HEK293 (cell line): ENCODE measurements around the gene BORCS5.

Experiments
- CTCF ChIA-PET: fragments of 350-600 bp; formaldehyde crosslinking; extraction: SDS; loops from one replicate; lab custom pipeline; 2021; ENCODE audit warnings: antibody characterized with exemption; lab: Yijun Ruan, JAX
- POLR2A ChIA-PET: fragments of 300-600 bp; formaldehyde crosslinking; extraction: SDS; loops from one replicate; lab custom pipeline; 2020; ENCODE audit warnings: antibody characterized with exemption, inconsistent platforms; lab: Yijun Ruan, JAX
- H3K27ac ChIP-seq: fragments of 200-500 bp; sonication (Bioruptor generic); 2 replicates; pipeline ENCODE4 v1.5.1; 2014; ENCODE audit warnings: low read depth, low read length, control low read depth, inconsistent platforms; ENCODE audit errors: extremely low read depth
- H3K36me3 ChIP-seq, 2 experiments: fragments of 200-500 bp in 1 of 2; sonication (Bioruptor generic) in 1 of 2; 1 replicate in 1 of 2; 2 replicates in 1 of 2; pipeline ENCODE4 v1.5.1; 2014 to 2017; ENCODE audit warnings: inconsistent platforms in 2 of 2, low read length in 2 of 2; ENCODE audit not compliant: control insufficient read depth in 2 of 2, insufficient read depth in 1 of 2
- H3K4me1 ChIP-seq: fragments of 200-500 bp; sonication (Bioruptor generic); 2 replicates; pipeline ENCODE4 v1.5.1; 2014; ENCODE audit warnings: mild to moderate bottlenecking, low read length, inconsistent platforms; ENCODE audit not compliant: control insufficient read depth, insufficient read depth
- H3K4me3 ChIP-seq: 2 replicates; pipeline ENCODE4 v1.5.1; 2011; ENCODE audit warnings: low read depth, mild to moderate bottlenecking, control low read depth, low read length, moderate library complexity
- H3K9me3 ChIP-seq: fragments of 200-500 bp; sonication (Bioruptor generic); 2 replicates; pipeline ENCODE4 v1.5.1; 2014; ENCODE audit warnings: low read depth, low read length, inconsistent platforms; ENCODE audit not compliant: control insufficient read depth, insufficient read depth
- GLIS2 ChIP-seq: fragments of 450-650 bp; formaldehyde crosslinking; IDR thresholded peaks from 2 replicates; pipeline ENCODE4 v1.5.1; 2016; ENCODE audit warnings: missing biosample characterization, missing genetic modification characterization
- HIC1 ChIP-seq: fragments of 450-650 bp; formaldehyde crosslinking; IDR thresholded peaks from 2 replicates; pipeline ENCODE4 v1.5.1; 2016; ENCODE audit warnings: missing biosample characterization, missing genetic modification characterization
- HOXA7 ChIP-seq: sonication (generic); formaldehyde crosslinking; IDR thresholded peaks from 2 replicates; pipeline ENCODE4 v1.8.1; 2022; ENCODE audit warnings: missing genetic modification reagents, borderline replicate concordance
- MYNN ChIP-seq: fragments of 450-650 bp; formaldehyde crosslinking; IDR thresholded peaks from 2 replicates; pipeline ENCODE4 v1.5.1; 2016; ENCODE audit warnings: missing biosample characterization, missing genetic modification characterization, borderline replicate concordance
- OVOL3 ChIP-seq: fragments of 450-650 bp; formaldehyde crosslinking; IDR thresholded peaks from 2 replicates; pipeline ENCODE4 v1.5.1; 2016; ENCODE audit warnings: missing biosample characterization, missing genetic modification characterization
- PRDM1 ChIP-seq: fragments of 450-650 bp; formaldehyde crosslinking; IDR thresholded peaks from 2 replicates; pipeline ENCODE4; 2016; ENCODE audit warnings: missing biosample characterization, missing genetic modification characterization
- SP3 ChIP-seq: fragments of 450-650 bp; formaldehyde crosslinking; IDR thresholded peaks from 2 replicates; pipeline ENCODE4 v1.5.1; 2016; ENCODE audit warnings: missing biosample characterization, missing genetic modification characterization
- TCF7L2 ChIP-seq: IDR thresholded peaks from 2 replicates; pipeline ENCODE4 v1.6.1; 2011; ENCODE audit warnings: low read depth, mild to moderate bottlenecking, inconsistent platforms, low read length, moderate library complexity, borderline replicate concordance
- ZBTB8A ChIP-seq: fragments of 450-650 bp; formaldehyde crosslinking; IDR thresholded peaks from 2 replicates; pipeline ENCODE4 v1.5.1; 2016; ENCODE audit warnings: missing biosample characterization, missing genetic modification characterization
- ZFP3 ChIP-seq: fragments of 450-650 bp; formaldehyde crosslinking; IDR thresholded peaks from 2 replicates; pipeline ENCODE4 v1.5.1; 2016; ENCODE audit warnings: low read depth, missing biosample characterization, missing genetic modification characterization
- ZIC2 ChIP-seq: fragments of 450-650 bp; formaldehyde crosslinking; IDR thresholded peaks from 2 replicates; pipeline ENCODE4 v1.5.1; 2016; ENCODE audit warnings: missing biosample characterization, missing genetic modification characterization
- ZNF24 ChIP-seq: fragments of 450-650 bp; formaldehyde crosslinking; IDR thresholded peaks from 2 replicates; pipeline ENCODE4 v1.5.1; 2016; ENCODE audit warnings: missing biosample characterization, missing genetic modification characterization
- ZNF248 ChIP-seq: fragments of 450-650 bp; formaldehyde crosslinking; IDR thresholded peaks from 2 replicates; pipeline ENCODE4 v1.5.1; 2017; ENCODE audit warnings: missing biosample characterization, missing genetic modification characterization
- ZNF274 ChIP-seq, 2 experiments: fragments of 200-500 bp in 1 of 2; fragments of 450-650 bp in 1 of 2; sonication (Bioruptor generic) in 1 of 2; formaldehyde crosslinking in 1 of 2; IDR thresholded peaks; 2 replicates each; pipeline versions ENCODE4 v1.5.1 to v1.6.1; 2014 to 2016; ENCODE audit warnings: borderline replicate concordance in 1 of 2, inconsistent platforms in 1 of 2, low read length in 1 of 2, missing biosample characterization in 1 of 2, missing genetic modification characterization in 1 of 2
- ZNF394 ChIP-seq: fragments of 450-650 bp; formaldehyde crosslinking; IDR thresholded peaks from 2 replicates; pipeline ENCODE4 v1.5.1; 2016; ENCODE audit warnings: missing biosample characterization, missing genetic modification characterization, mild to moderate bottlenecking, moderate library complexity, borderline replicate concordance
- ZNF433 ChIP-seq: fragments of 450-650 bp; formaldehyde crosslinking; IDR thresholded peaks from 2 replicates; pipeline ENCODE4 v1.5.1; 2016; ENCODE audit warnings: missing biosample characterization, missing genetic modification characterization, low read depth
- ZNF555 ChIP-seq: fragments of 450-650 bp; formaldehyde crosslinking; conservative IDR thresholded peaks from 2 replicates; pipeline ENCODE4 v1.5.1; 2017; ENCODE audit warnings: missing biosample characterization, mild to moderate bottlenecking, missing genetic modification characterization, inconsistent platforms
- ZNF629 ChIP-seq: fragments of 450-650 bp; formaldehyde crosslinking; IDR thresholded peaks from 2 replicates; pipeline ENCODE4 v1.5.1; 2017; ENCODE audit warnings: missing biosample characterization, missing genetic modification characterization
- ZNF664 ChIP-seq: fragments of 450-650 bp; formaldehyde crosslinking; IDR thresholded peaks from 2 replicates; pipeline ENCODE4 v1.5.1; 2016; ENCODE audit warnings: missing biosample characterization, missing genetic modification characterization
- ZNF791 ChIP-seq: fragments of 450-650 bp; formaldehyde crosslinking; IDR thresholded peaks from 2 replicates; pipeline ENCODE4 v1.5.1; 2016; ENCODE audit warnings: missing biosample characterization, missing genetic modification characterization
- ZNF843 ChIP-seq: fragments of 450-650 bp; formaldehyde crosslinking; IDR thresholded peaks from 2 replicates; pipeline ENCODE4 v1.5.1; 2016; ENCODE audit warnings: missing biosample characterization, missing genetic modification characterization
- ZSCAN4 ChIP-seq: fragments of 450-650 bp; formaldehyde crosslinking; IDR thresholded peaks from 2 replicates; pipeline ENCODE4 v1.5.1; 2017; ENCODE audit warnings: missing biosample characterization, missing genetic modification characterization
- TF ChIP-seq, protein P1 (sequence below): fragments of 450-650 bp; IDR thresholded peaks from 2 replicates; pipeline ENCODE4 v1.5.1; 2018; ENCODE audit warnings: missing biosample characterization, mild to moderate bottlenecking, missing genetic modification characterization

BORCS5 gene

DNA sequence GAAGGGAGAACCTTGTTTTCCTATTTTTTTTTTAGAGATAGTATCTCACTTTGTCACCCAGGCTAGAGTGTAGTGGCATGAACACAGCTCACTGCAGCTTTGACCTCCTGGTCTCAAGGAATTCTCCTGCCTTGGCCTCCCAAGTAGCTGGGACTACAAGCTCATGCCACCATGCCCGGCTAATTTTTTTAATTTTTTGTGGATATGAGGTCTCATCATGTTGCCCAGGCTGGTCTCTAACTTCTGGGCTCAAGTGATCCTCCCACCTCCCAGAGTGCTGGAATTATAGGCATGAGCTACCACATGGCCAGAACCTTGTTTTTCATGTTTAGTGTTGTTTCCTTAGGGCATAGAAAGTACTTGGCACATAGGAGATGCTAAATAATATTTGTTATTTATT lies 20.4 kb upstream of the BORCS5 start:
- no peaks in the 10 kb centered on the region; a peak in 1 of 3 replicates for H3K36me3 ChIP-seq
- no peak overlapping the region for H3K4me3 ChIP-seq
- no peaks in the 10 kb centered on the region for H3K9me3 ChIP-seq
- CTCF ChIA-PET: interaction anchor here (0.6 to 3.3 kb wide), 5 partner anchors 9 to 298 kb away, joined by 5 to 9 read pairs (median 6); partner anchors contain the start of gene MANSC1
- no peak for TF ChIP-seq PRDM1 (tag by site-specific recombination)
- TF ChIP-seq ZBTB8A: no peak
- TF ChIP-seq ZIC2 (tag by site-specific recombination): no peak
- peak; percentile 59; the same call in 1 of the 2 replicates for TF ChIP-seq ZNF664 (tag by site-specific recombination)
- no peak for TF ChIP-seq ZNF843 (tag by site-specific recombination)
- POLR2A ChIA-PET: no interaction called here
- peaks cover 10% of the 10 kb centered on the region for H3K4me1 ChIP-seq
- H3K27ac ChIP-seq: no peak overlapping the region

DNA sequence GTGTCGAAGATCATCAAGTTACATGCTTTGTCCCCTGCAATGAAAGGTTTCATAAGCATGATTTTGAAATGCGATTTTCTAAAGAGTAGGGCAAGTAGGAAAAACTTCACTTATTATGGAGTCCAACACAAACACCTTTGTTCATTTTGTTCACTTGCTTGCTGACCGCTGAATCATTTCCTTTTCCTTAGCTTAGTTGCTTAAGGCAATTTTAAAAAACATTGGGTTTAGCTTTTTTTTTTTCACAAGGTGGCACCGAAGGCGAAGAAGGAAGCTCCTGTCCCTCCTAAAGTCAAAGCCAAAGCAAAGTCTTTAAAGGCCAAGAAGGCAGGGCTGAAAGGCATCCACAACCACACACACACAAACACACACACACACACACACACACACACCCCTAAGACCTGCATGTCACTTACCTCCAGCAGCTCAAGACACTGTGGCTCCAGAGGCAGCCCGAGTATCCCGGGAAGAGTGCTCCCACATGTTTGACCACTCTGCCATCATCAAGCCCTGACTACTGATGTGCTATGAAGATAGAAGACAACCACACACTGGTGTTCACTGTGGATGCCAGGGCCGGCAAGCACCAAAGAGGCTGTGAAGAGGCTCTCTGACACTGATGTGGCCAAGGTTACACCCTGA lies 18.2 kb upstream of the BORCS5 start:
- TF ChIP-seq ZNF555 (tag by site-specific recombination) (no peak), ZSCAN4 (tag by site-specific recombination) (0 out of 2 replicates have a peak, but pooled peaks have one; percentile 31), ZNF24 (tag by site-specific recombination) (no peak), ZNF791 (tag by site-specific recombination) (no peak), ZNF433 (tag by site-specific recombination) (no peak), ZNF248 (tag by site-specific recombination) (no peak)
- TF ChIP-seq, protein P1, sequence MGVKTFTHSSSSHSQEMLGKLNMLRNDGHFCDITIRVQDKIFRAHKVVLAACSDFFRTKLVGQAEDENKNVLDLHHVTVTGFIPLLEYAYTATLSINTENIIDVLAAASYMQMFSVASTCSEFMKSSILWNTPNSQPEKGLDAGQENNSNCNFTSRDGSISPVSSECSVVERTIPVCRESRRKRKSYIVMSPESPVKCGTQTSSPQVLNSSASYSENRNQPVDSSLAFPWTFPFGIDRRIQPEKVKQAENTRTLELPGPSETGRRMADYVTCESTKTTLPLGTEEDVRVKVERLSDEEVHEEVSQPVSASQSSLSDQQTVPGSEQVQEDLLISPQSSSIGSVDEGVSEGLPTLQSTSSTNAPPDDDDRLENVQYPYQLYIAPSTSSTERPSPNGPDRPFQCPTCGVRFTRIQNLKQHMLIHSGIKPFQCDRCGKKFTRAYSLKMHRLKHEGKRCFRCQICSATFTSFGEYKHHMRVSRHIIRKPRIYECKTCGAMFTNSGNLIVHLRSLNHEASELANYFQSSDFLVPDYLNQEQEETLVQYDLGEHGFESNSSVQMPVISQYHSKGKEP (tag by site-specific recombination): no peak
- Histone ChIP-seq H3K4me1 (peaks cover 4% of the 10 kb centered on the region; the same call in 1 of the 2 replicates), H3K27ac (no peak overlapping the region), H3K4me3 (no peak overlapping the region), H3K36me3 (no peaks in the 10 kb centered on the region; a peak in 1 of 3 replicates), H3K9me3 (no peaks in the 10 kb centered on the region)
- POLR2A ChIA-PET: interaction anchor here (0.5 to 0.7 kb wide), 2 partner anchors 78 to 79 kb away, joined by 3 to 5 read pairs; no protein-coding TSS in a partner anchor
- CTCF ChIA-PET: interaction anchor here (0.7 to 1.4 kb wide), 3 partner anchors 11 to 367 kb away, joined by 3 to 5 read pairs (median 5); partner anchors contain the start of gene MANSC1

DNA sequence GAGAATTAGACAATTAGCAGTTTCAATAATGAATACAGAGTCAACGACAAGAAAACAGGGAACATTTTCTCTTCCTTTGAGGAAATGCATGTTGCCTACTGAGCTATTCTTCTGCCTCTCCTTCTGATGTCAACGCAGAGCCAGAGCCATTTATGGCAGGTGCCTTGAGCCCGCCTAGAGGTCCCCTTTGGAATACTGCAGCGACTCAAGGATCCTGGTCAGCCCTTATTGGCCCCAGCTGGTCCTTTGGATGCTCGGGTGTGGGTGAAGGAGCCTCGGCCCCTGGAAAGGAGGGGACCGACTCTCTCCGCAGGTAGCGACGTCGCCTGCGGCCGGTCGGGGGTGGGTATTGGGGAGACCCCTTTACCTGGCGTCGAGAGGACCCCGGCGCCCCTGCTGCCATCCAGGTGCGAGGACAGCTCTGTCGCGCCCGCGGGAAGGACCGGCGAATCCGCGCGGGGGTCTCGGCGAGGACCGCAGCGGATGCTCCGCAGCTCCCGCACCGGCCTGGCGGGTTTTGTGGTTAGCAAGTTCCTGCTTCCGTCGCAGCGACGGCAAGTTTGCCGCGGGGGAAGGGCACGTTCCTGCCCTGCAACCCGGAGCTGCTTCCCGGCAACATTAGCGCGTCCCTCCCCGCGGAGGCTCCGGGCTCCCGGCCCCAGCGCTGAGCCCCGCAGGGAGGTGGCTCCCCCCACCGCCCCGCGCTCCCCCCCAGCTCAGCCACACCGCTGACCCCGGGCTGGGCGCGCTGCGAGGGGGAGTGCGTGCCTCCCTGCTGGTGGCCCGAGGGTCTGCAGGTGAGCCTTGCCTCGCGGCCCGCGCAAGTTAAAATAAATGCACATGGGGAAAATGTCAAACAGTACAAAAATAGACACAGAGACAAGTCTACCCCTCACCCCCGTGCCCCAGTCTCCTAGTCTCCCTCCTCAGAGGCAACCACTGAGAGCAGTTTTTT lies 6.9 kb upstream of the BORCS5 start, which contains the start of gene MANSC1:
Gene MANSC1 (minus strand): TSS at position 532 of the 955 bp plus-strand sequence. CDS start 6,928 bp downstream, outside the sequence.
- peak within 1 kb of the TSS; percentile 69; the same call in 1 of the 2 replicates for H3K27ac ChIP-seq
- peak within 1 kb of the TSS; percentile 71 for H3K4me3 ChIP-seq
- H3K4me1 ChIP-seq: peaks cover 3% of the 10 kb centered on the region; the same call in 1 of the 2 replicates
- ChIA-PET CTCF (interaction anchor here (0.6 to 1.2 kb wide), 9 partner anchors 8 to 348 kb away, joined by 3 to 6 read pairs (median 5); no protein-coding TSS in a partner anchor), POLR2A (interaction anchor here (0.5 to 1.5 kb wide), 7 partner anchors 8 to 373 kb away, joined by 3 to 6 read pairs (median 4); partner anchors contain the start of gene LRP6)
- no peaks in the 10 kb centered on the region for H3K36me3 ChIP-seq
- no peaks in the 10 kb centered on the region for H3K9me3 ChIP-seq
- TF ChIP-seq ZNF629 (tag by site-specific recombination) (peak; percentile 60), OVOL3 (tag by site-specific recombination) (no peak), ZNF274 (IDR thresholded peaks at IDR 0.05; ENCODE audit: low read length) (no peak), ZNF274 (tag by site-specific recombination; IDR thresholded peaks at IDR 0.05; ENCODE audit: borderline replicate concordance) (no peak), MYNN (tag by site-specific recombination) (no peak), SP3 (no peak), ZNF555 (tag by site-specific recombination) (no peak), ZFP3 (tag by site-specific recombination) (no peak), HIC1 (peak; percentile 69), GLIS2 (tag by site-specific recombination) (peak; percentile 98), TCF7L2 (no peak), HOXA7 (no peak), ZNF394 (tag by site-specific recombination) (no peak; the same call in 1 of the 2 replicates)
